SK-N-SH (cell line): ENCODE results near the gene RNF223. TPM values are rescaled to one million over a fixed set of nuclear protein-coding genes. Genes with fewer than 3 reads are reported as not detected.
A peak's percentile ranks its signal among the peaks of the same experiment; 100 is the strongest.

Experiments
- CTCF ChIA-PET: fragments of 300-600, 350-600 bp; formaldehyde crosslinking; extraction: SDS; loops from one replicate; lab custom pipeline; 2021; lab: Yijun Ruan, JAX
- POLR2A ChIA-PET: fragments of 350-600 bp; sonication (Branson Sonifier 250); formaldehyde crosslinking; extraction: SDS; loops from one replicate; lab custom pipeline; 2020; ENCODE audit warnings: antibody characterized with exemption, inconsistent platforms; lab: Yijun Ruan, JAX
- DNase-seq: peaks from one replicate; pipeline ENCODE4 v3.0.0; 2012
- H2AFZ ChIP-seq: fragments of 200-600 bp; sonication (generic); 2 replicates; pipeline ENCODE4 v1.8.1; 2016; ENCODE audit warnings: antibody characterized with exemption, mild to moderate bottlenecking, low read depth
- H3F3A ChIP-seq: fragments of 200-600 bp; sonication (generic); replicated peaks from 2 replicates; pipeline ENCODE3; 2016; ENCODE audit warnings: antibody characterized with exemption, mild to moderate bottlenecking; ENCODE audit not compliant: insufficient read depth
- H3K27ac ChIP-seq, 2 experiments: fragments of 200-500 bp in 1 of 2; fragments of 200-600 bp in 1 of 2; sonication (Bioruptor generic) in 1 of 2; sonication (generic), shearing (Covaris generic) in 1 of 2; 2 replicates each; pipeline versions ENCODE4 v1.5.1 to v1.6.1; 2014 to 2016; ENCODE audit warnings: low read depth in 2 of 2, inconsistent platforms in 1 of 2, low read length in 1 of 2, mild to moderate bottlenecking in 1 of 2, mixed read lengths in 1 of 2
- H3K27me3 ChIP-seq: fragments of 200-600 bp; sonication (generic), shearing (Covaris generic); 2 replicates; pipeline ENCODE4 v1.6.1; 2016; ENCODE audit warnings: mixed run types; ENCODE audit not compliant: insufficient read depth
- H3K36me3 ChIP-seq, 2 experiments: fragments of 200-500 bp in 1 of 2; fragments of 200-600 bp in 1 of 2; sonication (Bioruptor generic) in 1 of 2; sonication (generic) in 1 of 2; replicated peaks in 1 of 2; 2 replicates each; pipeline versions ENCODE3 to v1.5.1; 2014 to 2016; ENCODE audit warnings: low read length in 1 of 2, mild to moderate bottlenecking in 1 of 2; ENCODE audit not compliant: insufficient read depth in 2 of 2, control insufficient read depth in 1 of 2
- H3K4me1 ChIP-seq, 2 experiments: fragments of 200-500 bp in 1 of 2; fragments of 200-600 bp in 1 of 2; sonication (Bioruptor generic) in 1 of 2; sonication (generic), shearing (Covaris generic) in 1 of 2; 2 replicates each; pipeline versions ENCODE4 v1.5.1 to v1.6.1; 2014 to 2016; ENCODE audit warnings: low read depth in 1 of 2, low read length in 1 of 2, mixed run types in 1 of 2; ENCODE audit not compliant: insufficient read depth in 2 of 2, control insufficient read depth in 1 of 2
- H3K4me2 ChIP-seq: fragments of 200-600 bp; sonication (generic), shearing (Covaris generic); 2 replicates; pipeline ENCODE4 v1.6.1; 2017; ENCODE audit warnings: mixed run types
- H3K4me3 ChIP-seq, 2 experiments: fragments of 200-500 bp in 1 of 2; fragments of 200-600 bp in 1 of 2; sonication (Bioruptor generic) in 1 of 2; sonication (generic), shearing (Covaris generic) in 1 of 2; 2 replicates each; pipeline versions ENCODE4 v1.5.1 to v1.8.1; 2014 to 2016; ENCODE audit warnings: low read depth in 2 of 2, inconsistent platforms in 1 of 2, low read length in 1 of 2, mild to moderate bottlenecking in 1 of 2, mixed read lengths in 1 of 2, moderate library complexity in 1 of 2
- H3K79me2 ChIP-seq: fragments of 200-600 bp; sonication (generic); 2 replicates; pipeline ENCODE4 v1.8.1; 2017; ENCODE audit warnings: mild to moderate bottlenecking; ENCODE audit not compliant: insufficient read depth
- H3K9ac ChIP-seq: fragments of 200-600 bp; sonication (generic); 2 replicates; pipeline ENCODE4 v1.6.1; 2017; ENCODE audit warnings: mixed run types
- H3K9me2 ChIP-seq: fragments of 200-600 bp; sonication (generic); 2 replicates; pipeline ENCODE4 v1.6.1; 2017; ENCODE audit warnings: mixed run types
- H3K9me3 ChIP-seq: fragments of 200-600 bp; sonication (generic); 2 replicates; pipeline ENCODE4 v1.6.1; 2017; ENCODE audit warnings: mixed run types, mild to moderate bottlenecking, moderate library complexity
- H4K20me1 ChIP-seq: fragments of 200-600 bp; sonication (generic); 2 replicates; pipeline ENCODE4 v1.6.1; 2017; ENCODE audit warnings: mild to moderate bottlenecking, mixed run types; ENCODE audit not compliant: insufficient read depth
- FOSL2 ChIP-seq: IDR thresholded peaks from 2 replicates; pipeline ENCODE4 v1.4.0; 2012; ENCODE audit warnings: low read depth, mild to moderate bottlenecking, moderate library complexity, borderline replicate concordance
- GABPA ChIP-seq: IDR thresholded peaks from 2 replicates; pipeline ENCODE4 v1.4.0; 2012; ENCODE audit warnings: low read depth, mild to moderate bottlenecking
- JUND ChIP-seq: IDR thresholded peaks from 2 replicates; pipeline ENCODE4 v1.4.0; 2012
- RAD21 ChIP-seq: IDR thresholded peaks from 2 replicates; pipeline ENCODE4 v1.6.1; 2012; ENCODE audit warnings: mild to moderate bottlenecking, low read length
- RCOR1 ChIP-seq: fragments of 150-350 bp; IDR thresholded peaks from 2 replicates; pipeline ENCODE4 v1.6.1; 2017; ENCODE audit warnings: antibody characterized with exemption, low read length
- SIN3A ChIP-seq: IDR thresholded peaks from 2 replicates; pipeline ENCODE4 v1.6.1; 2012; ENCODE audit warnings: low read depth, mild to moderate bottlenecking, low read length, moderate library complexity, borderline replicate concordance
- SMC3 ChIP-seq: IDR thresholded peaks from 2 replicates; pipeline ENCODE4 v1.6.1; 2012; ENCODE audit warnings: low read depth, low read length, improper control_type of control experiment
- TEAD4 ChIP-seq: IDR thresholded peaks from 2 replicates; pipeline ENCODE4 v1.4.0; 2012; ENCODE audit warnings: mild to moderate bottlenecking, borderline replicate concordance; ENCODE audit not compliant: insufficient read depth
- YY1 ChIP-seq: IDR thresholded peaks from 2 replicates; pipeline ENCODE4 v1.4.0; 2012; ENCODE audit warnings: low read depth, mild to moderate bottlenecking
- WGBS: methylation state at CpG from one replicate; pipeline ENCODE4 v1.1.6; 2017; ENCODE audit warnings: low lambda C conversion rate; 5-methylcytosine and 5-hydroxymethylcytosine counted together
- polyA plus RNA-seq, 3 experiments: library from polyadenylated mRNA; depleted of rRNA; stranded (reverse); fragments of >200 nt; gene quantifications; 2 replicates each; pipeline ENCODE4 v1.2.3, GENCODE V29; 2012

The RNF223 gene
- polyA plus RNA-seq, 1 of the 3 experiments (the other 2 are of a cell fraction): not detected

GRCh38 chr1:1021920-1022259, 52.2 kb downstream of the RNF223 start:
- TF ChIP-seq RAD21 (no peak), SMC3 (no peak), YY1 (no peak), RCOR1 (no peak)
- H3K9ac ChIP-seq: no peak overlapping the region
- no peak overlapping the region for H3K4me2 ChIP-seq
- H3K27me3 ChIP-seq: no peaks in the 10 kb centered on the region
- H3K27ac ChIP-seq: no peak overlapping the region
- peaks cover 0 to 6% of the 10 kb centered on the region in 2 experiments for H3K36me3 ChIP-seq
- H4K20me1 ChIP-seq: peaks cover 4% of the 10 kb centered on the region; the same call in 1 of the 2 replicates
- 96% methylated on average over 8 of the region's 10 CpGs for WGBS
- H3K79me2 ChIP-seq: no peaks in the 10 kb centered on the region
- ChIA-PET POLR2A (no interaction called here), CTCF (interaction anchor here (1.1 to 6.0 kb wide), 6 partner anchors 11 to 270 kb away, joined by 3 to 52 read pairs (median 6); no protein-coding TSS in a partner anchor)
- H3F3A ChIP-seq: no peaks in the 10 kb centered on the region
- H3K4me1 ChIP-seq: peaks cover 0 to 10% of the 10 kb centered on the region in 2 experiments; a peak in 1 of 4 replicates
- H3K4me3 ChIP-seq: no peak overlapping the region
- no peaks in the 10 kb centered on the region for H3K9me3 ChIP-seq
- no peak overlapping the region for H2AFZ ChIP-seq
- no peaks in the 10 kb centered on the region for H3K9me2 ChIP-seq
- no peak for DNase-seq

- WGBS: 37% methylated on average over 5 of the region's 33 CpGs
- CTCF ChIA-PET: interaction anchor here (1.0 to 6.0 kb wide), 8 partner anchors 12 to 270 kb away, joined by 3 to 52 read pairs (median 6); partner anchors contain the start of gene PERM1
- DNase-seq: peak; percentile 75
- no peaks in the 10 kb centered on the region for H4K20me1 ChIP-seq
- no peaks in the 10 kb centered on the region for H3K79me2 ChIP-seq
- H3K4me1 ChIP-seq: peaks cover 0 to 10% of the 10 kb centered on the region in 2 experiments; a peak in 1 of 4 replicates
- H3K4me3 ChIP-seq: peak overlapping the region; percentile 37 to 73; a peak in 3 of 4 replicates
- TF ChIP-seq JUND (no peak), SIN3A (no peak), TEAD4 (no peak), SMC3 (no peak), RAD21 (no peak), GABPA (no peak), FOSL2 (no peak)
- peak overlapping the region in 1 of 2 experiments; percentile 28; a peak in 1 of 4 replicates for H3K27ac ChIP-seq
- no peaks in the 10 kb centered on the region for H3K9me3 ChIP-seq
- H2AFZ ChIP-seq: no peak overlapping the region
- POLR2A ChIA-PET: no interaction called here
- H3F3A ChIP-seq: no peaks in the 10 kb centered on the region
- H3K36me3 ChIP-seq: peaks cover 0 to 4% of the 10 kb centered on the region in 2 experiments
- H3K9ac ChIP-seq: no peak overlapping the region
- H3K4me2 ChIP-seq: peak overlapping the region; percentile 82; the same call in 1 of the 2 replicates
- no peaks in the 10 kb centered on the region for H3K27me3 ChIP-seq
- no peaks in the 10 kb centered on the region for H3K9me2 ChIP-seq
Observed at GRCh38 chr1:1021010-1021919, 52.8 kb downstream of the RNF223 start.

Other genes starting within 250 kb of the RNF223 start
- gene SAMD11, start 150.4 kb downstream of the RNF223 start, polyA plus RNA-seq (2012; rRNA removed): 2.1 and 3.7 TPM in 2 replicates
- 114 and 124 TPM in 2 replicates for gene NOC2L, start 115.0 kb downstream of the RNF223 start, polyA plus RNA-seq (2012; rRNA removed)
- 27.3 and 28.1 TPM in 2 replicates for gene KLHL17, start 113.7 kb downstream of the RNF223 start, polyA plus RNA-seq (2012; rRNA removed)
- gene PLEKHN1, start 107.8 kb downstream of the RNF223 start, polyA plus RNA-seq (2012; rRNA removed): not detected in 2 replicates
- 0.18 and 0.25 TPM in 2 replicates for gene PERM1, start 92.2 kb downstream of the RNF223 start, polyA plus RNA-seq (2012; rRNA removed)
- gene HES4, start 74.2 kb downstream of the RNF223 start, polyA plus RNA-seq (2012; rRNA removed): 4.2 and 4.7 TPM in 2 replicates
- gene ISG15, start 60.8 kb downstream of the RNF223 start, polyA plus RNA-seq (2012; rRNA removed): 22.9 and 28.6 TPM in 2 replicates
- 24.0 and 31.6 TPM in 2 replicates for gene AGRN, start 54.2 kb downstream of the RNF223 start, polyA plus RNA-seq (2012; rRNA removed)
- 10.1 and 10.2 TPM in 2 replicates for gene C1orf159, start 41.8 kb upstream of the RNF223 start, polyA plus RNA-seq (2012; rRNA removed)
- gene TTLL10, start 99.6 kb upstream of the RNF223 start, polyA plus RNA-seq (2012; rRNA removed): not detected in 2 replicates
- gene TNFRSF18, start 132.3 kb upstream of the RNF223 start, polyA plus RNA-seq (2012; rRNA removed): 0.05 TPM in 1 of 2 replicates, not detected in the other
- gene TNFRSF4, start 139.8 kb upstream of the RNF223 start, polyA plus RNA-seq (2012; rRNA removed): not detected in 2 replicates
- 182 and 265 TPM in 2 replicates for gene SDF4, start 157.7 kb upstream of the RNF223 start, polyA plus RNA-seq (2012; rRNA removed)
- 32.0 and 38.8 TPM in 2 replicates for gene B3GALT6, start 157.9 kb upstream of the RNF223 start, polyA plus RNA-seq (2012; rRNA removed)
- gene C1QTNF12, start 172.4 kb upstream of the RNF223 start, polyA plus RNA-seq (2012; rRNA removed): 0.59 TPM in 1 of 2 replicates, not detected in the other
- gene UBE2J2, start 199.5 kb upstream of the RNF223 start, polyA plus RNA-seq (2012; rRNA removed): 31.8 and 47.5 TPM in 2 replicates
- gene SCNN1D, start 206.1 kb upstream of the RNF223 start, polyA plus RNA-seq (2012; rRNA removed): 2.6 and 2.9 TPM in 2 replicates
- 51.7 and 66.4 TPM in 2 replicates for gene ACAP3, start 233.6 kb upstream of the RNF223 start, polyA plus RNA-seq (2012; rRNA removed)
- 13.9 and 19.0 TPM in 2 replicates for gene PUSL1, start 234.3 kb upstream of the RNF223 start, polyA plus RNA-seq (2012; rRNA removed)